SU-DHL-6 (cell line): ENCODE data around the gene CENPL.
"Not testable (repeated sequence)": the region's sequence is repeated elsewhere in the genome, so short reads cannot be mapped to it uniquely, and the experiment has no call there.

Experiments used
- H2AFZ ChIP-seq: fragments of 200-600 bp; sonication (generic); 2 replicates; pipeline ENCODE4 v1.6.1; 2014; ENCODE audit warnings: low read depth, mild to moderate bottlenecking, moderate library complexity, mixed read lengths, antibody characterized with exemption, low read length; ENCODE audit not compliant: severe bottlenecking
- H3F3A ChIP-seq: fragments of 200-600 bp; shearing (Covaris generic); 2 replicates; pipeline ENCODE4 v1.6.0; 2016; ENCODE audit warnings: antibody characterized with exemption, mild to moderate bottlenecking; ENCODE audit not compliant: insufficient read depth
- H3K27ac ChIP-seq: fragments of 200-600 bp; sonication (generic); 2 replicates; pipeline ENCODE4 v1.5.1; 2016; ENCODE audit warnings: low read depth, mild to moderate bottlenecking, low read length, moderate library complexity, mixed read lengths
- H3K27me3 ChIP-seq: fragments of 200-600 bp; sonication (generic), shearing (Covaris generic); 2 replicates; pipeline ENCODE4 v1.6.0; 2014; ENCODE audit warnings: mild to moderate bottlenecking, low read length
- H3K36me3 ChIP-seq: fragments of 200-600 bp; sonication (generic); 2 replicates; pipeline ENCODE4 v1.6.1; 2014; ENCODE audit warnings: mild to moderate bottlenecking, low read length, mixed read lengths
- H3K4me2 ChIP-seq: fragments of 300-600, 200-600 bp; shearing (Covaris generic), sonication (generic); 2 replicates; pipeline ENCODE4 v1.6.0; 2014; ENCODE audit warnings: low read length, low read depth, mild to moderate bottlenecking; ENCODE audit not compliant: poor library complexity, severe bottlenecking
- H3K4me3 ChIP-seq: fragments of 200-600 bp; sonication (generic); 2 replicates; pipeline ENCODE4 v1.5.1; 2014; ENCODE audit warnings: antibody characterized with exemption, low read length, mild to moderate bottlenecking, mixed read lengths; ENCODE audit not compliant: insufficient read depth, poor library complexity, severe bottlenecking
- H3K79me2 ChIP-seq: fragments of 200-600 bp; sonication (generic); 2 replicates; pipeline ENCODE4 v1.6.1; 2014; ENCODE audit warnings: mild to moderate bottlenecking, low read length, moderate library complexity; ENCODE audit not compliant: insufficient read depth
- H3K9ac ChIP-seq: fragments of 200-600 bp; sonication (generic); 2 replicates; pipeline ENCODE4 v1.7.0; 2014; ENCODE audit warnings: mild to moderate bottlenecking, low read length
- H3K9me2 ChIP-seq: fragments of 200-600 bp; sonication (generic); replicated peaks from 2 replicates; pipeline ENCODE4 v1.6.1; 2014; ENCODE audit warnings: low read length; ENCODE audit not compliant: insufficient read depth
- H3K9me3 ChIP-seq: fragments of 200-600 bp; sonication (generic); 2 replicates; pipeline ENCODE4 v1.6.1; 2014; ENCODE audit warnings: low read length, mixed read lengths; ENCODE audit not compliant: insufficient read depth
- H4K20me1 ChIP-seq: fragments of 200-600 bp; sonication (generic); 2 replicates; pipeline ENCODE4 v1.6.1; 2014; ENCODE audit warnings: low read depth, mild to moderate bottlenecking, antibody characterized with exemption, low read length, moderate library complexity, mixed read lengths
- CTCF ChIP-seq: fragments of 200-600 bp; sonication (generic); IDR thresholded peaks from one replicate; pipeline ENCODE4 v1.5.1; 2017; ENCODE audit warnings: antibody characterized with exemption, mild to moderate bottlenecking, low read length, moderate library complexity; ENCODE audit not compliant: insufficient read depth, poor library complexity, severe bottlenecking
- EZH2phosphoT487 ChIP-seq: fragments of 200-600 bp; sonication (generic), shearing (Covaris generic); conservative IDR thresholded peaks from 2 replicates; pipeline ENCODE4 v1.6.1; 2018; ENCODE audit warnings: mild to moderate bottlenecking, antibody characterized with exemption, low read length, moderate library complexity, mixed read lengths

The CENPL gene

GRCh38 chr1:173863224-173864161 lies 38.8 kb upstream of the CENPL start:
- Histone ChIP-seq H3K9me3 (no peaks in the 10 kb centered on the region), H3K9ac (no peak overlapping the region), H4K20me1 (peaks cover 10% of the 10 kb centered on the region; the same call in 1 of the 2 replicates), H2AFZ (no peak overlapping the region), H3F3A (peaks cover 79% of the 10 kb centered on the region), H3K36me3 (peaks cover 54% of the 10 kb centered on the region), H3K27ac (peak overlapping the region; percentile 52), H3K27me3 (no peaks in the 10 kb centered on the region), H3K79me2 (peaks cover 16% of the 10 kb centered on the region), H3K4me3 (no peak overlapping the region), H3K9me2 (no peaks in the 10 kb centered on the region), H3K4me2 (peak overlapping the region; percentile 2)
- TF ChIP-seq EZH2phosphoT487 (no peak), CTCF (no peak)

GRCh38 chr1:173862769-173863223 lies 38.1 kb upstream of the CENPL start:
- H3K9me3 ChIP-seq, result no peaks in the 10 kb centered on the region
- no peak overlapping the region for H3K9ac ChIP-seq
- no peak overlapping the region for H3K4me3 ChIP-seq
- H3K79me2 ChIP-seq, result peaks cover 16% of the 10 kb centered on the region
- H3F3A ChIP-seq, result peaks cover 86% of the 10 kb centered on the region
- TF ChIP-seq EZH2phosphoT487 (no peak), CTCF (no peak)
- peaks cover 10% of the 10 kb centered on the region; the same call in 1 of the 2 replicates for H4K20me1 ChIP-seq
- no peaks in the 10 kb centered on the region for H3K9me2 ChIP-seq
- H3K4me2 ChIP-seq, result no peak overlapping the region
- H3K36me3 ChIP-seq, result peaks cover 56% of the 10 kb centered on the region
- H2AFZ ChIP-seq, result no peak overlapping the region
- H3K27me3 ChIP-seq, result no peaks in the 10 kb centered on the region
- peak overlapping the region; percentile 52 for H3K27ac ChIP-seq

GRCh38 chr1:173862146-173862768 lies 37.6 kb upstream of the CENPL start:
- not testable (repeated sequence) for H3K4me2 ChIP-seq, H3K9me3 ChIP-seq, H3K9me2 ChIP-seq, H3K4me3 ChIP-seq, H3K9ac ChIP-seq, H2AFZ ChIP-seq, H3K27me3 ChIP-seq
- Histone ChIP-seq H4K20me1 (peaks cover 10% of the 10 kb centered on the region; the same call in 1 of the 2 replicates), H3K27ac (peak overlapping the region; percentile 52), H3K36me3 (peaks cover 57% of the 10 kb centered on the region), H3K79me2 (peaks cover 11% of the 10 kb centered on the region), H3F3A (peaks cover 86% of the 10 kb centered on the region)

GRCh38 chr1:173861731-173862145 lies 37.1 kb upstream of the CENPL start:
- H3K9ac ChIP-seq, result no peak overlapping the region
- no peak for TF ChIP-seq EZH2phosphoT487
- TF ChIP-seq CTCF, result no peak
- peaks cover 86% of the 10 kb centered on the region for H3F3A ChIP-seq
- H3K36me3 ChIP-seq, result peaks cover 56% of the 10 kb centered on the region
- H3K4me3 ChIP-seq, result no peak overlapping the region
- 0 out of 2 replicates have a peak, but pooled peaks cover 10% of the 10 kb centered on the region for H4K20me1 ChIP-seq
- no peaks in the 10 kb centered on the region for H3K27me3 ChIP-seq
- H2AFZ ChIP-seq, result no peak overlapping the region
- H3K9me3 ChIP-seq, result no peaks in the 10 kb centered on the region
- no peak overlapping the region for H3K4me2 ChIP-seq
- peaks cover 6% of the 10 kb centered on the region for H3K79me2 ChIP-seq
- H3K27ac ChIP-seq, result peak overlapping the region; percentile 52
- no peaks in the 10 kb centered on the region for H3K9me2 ChIP-seq
